ENCODE measurements around the gene DHX30. TPM values are rescaled to one million over a fixed set of nuclear protein-coding genes. Genes with fewer than 3 reads are reported as not detected.

The DHX30 gene
- polyA plus RNA-seq, 1 of the 3 experiments (the other 2 are of a cell fraction): 86.3 TPM

- ChIA-PET CTCF (interaction anchor here (1.0 to 2.6 kb wide), 5 partner anchors 13 to 267 kb away, joined by 3 to 11 read pairs (median 3); no protein-coding TSS in a partner anchor), POLR2A (interaction anchor here (0.7 kb wide), 1 partner anchor 210 kb away, joined by 3 read pairs; no protein-coding TSS in a partner anchor)
- Histone ChIP-seq H3K9me2 (no peaks in the 10 kb centered on the region), H4K20me1 (ENCODE audit: insufficient read depth) (peaks cover 5% of the 10 kb centered on the region; the same call in 1 of the 2 replicates), H3K4me1 (ENCODE audit: control insufficient read depth in 1 of 2, insufficient read depth in 2 of 2, low read depth in 1 of 2, low read length in 1 of 2) (no peaks in the 10 kb centered on the region), H3K79me2 (ENCODE audit: insufficient read depth) (peaks cover 46% of the 10 kb centered on the region; the same call in 1 of the 2 replicates), H3K27ac (ENCODE audit: low read depth in 2 of 2, low read length in 1 of 2) (no peak overlapping the region), H3K9ac (no peak overlapping the region), H3F3A (replicated peaks; ENCODE audit: insufficient read depth) (no peaks in the 10 kb centered on the region), H3K9me3 (no peaks in the 10 kb centered on the region), H3K27me3 (ENCODE audit: insufficient read depth) (no peaks in the 10 kb centered on the region), H3K36me3 (replicated peaks in 1 of 2; ENCODE audit: control insufficient read depth in 1 of 2, insufficient read depth in 2 of 2, low read length in 1 of 2) (peaks cover 28 to 34% of the 10 kb centered on the region in 2 experiments), H3K4me3 (ENCODE audit: low read depth in 2 of 2, low read length in 1 of 2) (no peak overlapping the region), H2AFZ (ENCODE audit: low read depth) (no peak overlapping the region), H3K4me2 (no peak overlapping the region)
- TF ChIP-seq FOXJ3 (CRISPR knock-in tag; IDR thresholded peaks at IDR 0.05) (no peak), GATA2 (CRISPR knock-in tag; IDR thresholded peaks at IDR 0.05) (no peak), NRF1 (IDR thresholded peaks at IDR 0.05; ENCODE audit: low read depth, low read length) (no peak), YY1 (IDR thresholded peaks at IDR 0.05; ENCODE audit: low read depth) (no peak), MAX (IDR thresholded peaks at IDR 0.05; ENCODE audit: low read depth) (no peak), MEF2A (IDR thresholded peaks at IDR 0.05; ENCODE audit: borderline replicate concordance, low read depth) (no peak), SIN3A (IDR thresholded peaks at IDR 0.05; ENCODE audit: borderline replicate concordance, low read depth, low read length) (no peak), RXRA (IDR thresholded peaks at IDR 0.05; ENCODE audit: borderline replicate concordance, low read depth) (no peak), ELF1 (IDR thresholded peaks at IDR 0.05) (no peak), JUND (IDR thresholded peaks at IDR 0.05) (no peak), USF2 (IDR thresholded peaks at IDR 0.05; ENCODE audit: borderline replicate concordance, low read depth, low read length) (no peak), EZH2phosphoT487 (IDR thresholded peaks at IDR 0.05; ENCODE audit: borderline replicate concordance, low read depth) (no peak), NFIC (IDR thresholded peaks at IDR 0.05; ENCODE audit: borderline replicate concordance) (no peak)
- 97% methylated on average over 10 of the region's 10 CpGs for WGBS (ENCODE audit: low lambda C conversion rate)
- DNase-seq: no peak
Observed at GRCh38 chr3:47890828-47891612, 88.1 kb downstream of the DHX30 start.

GRCh38 chr3:47891613-47892005 is 88.7 kb downstream of the DHX30 start:
- H3K36me3 ChIP-seq (replicated peaks in 1 of 2; ENCODE audit: control insufficient read depth in 1 of 2, insufficient read depth in 2 of 2, low read length in 1 of 2): peaks cover 31 to 34% of the 10 kb centered on the region in 2 experiments
- 100% methylated on average over 3 of the region's 3 CpGs for WGBS (ENCODE audit: low lambda C conversion rate)
- peaks cover 41% of the 10 kb centered on the region; the same call in 1 of the 2 replicates for H3K79me2 ChIP-seq (ENCODE audit: insufficient read depth)
- H3K9ac ChIP-seq: no peak overlapping the region
- CTCF ChIA-PET: interaction anchor here (1.3 to 2.6 kb wide), 2 partner anchors 98 to 266 kb away, joined by 3 to 11 read pairs; no protein-coding TSS in a partner anchor
- no peaks in the 10 kb centered on the region for H3K9me2 ChIP-seq
- H3K9me3 ChIP-seq: no peaks in the 10 kb centered on the region
- peaks cover 5% of the 10 kb centered on the region; the same call in 1 of the 2 replicates for H4K20me1 ChIP-seq (ENCODE audit: insufficient read depth)
- no peak overlapping the region for H3K27ac ChIP-seq (ENCODE audit: low read depth in 2 of 2, low read length in 1 of 2)
- POLR2A ChIA-PET: no interaction called here
- H3K4me2 ChIP-seq: no peak overlapping the region
- H3K27me3 ChIP-seq (ENCODE audit: insufficient read depth): no peaks in the 10 kb centered on the region
- TF ChIP-seq POLR2AphosphoS5 (IDR thresholded peaks at IDR 0.05; ENCODE audit: low read depth, low read length) (no peak), SIN3A (IDR thresholded peaks at IDR 0.05; ENCODE audit: borderline replicate concordance, low read depth, low read length) (no peak)
- no peak for DNase-seq
- no peak overlapping the region for H3K4me3 ChIP-seq (ENCODE audit: low read depth in 2 of 2, low read length in 1 of 2)
- H3F3A ChIP-seq (replicated peaks; ENCODE audit: insufficient read depth): no peaks in the 10 kb centered on the region
- no peaks in the 10 kb centered on the region for H3K4me1 ChIP-seq (ENCODE audit: control insufficient read depth in 1 of 2, insufficient read depth in 2 of 2, low read depth in 1 of 2, low read length in 1 of 2)
- H2AFZ ChIP-seq (ENCODE audit: low read depth): no peak overlapping the region
